HG03103 (cell line): Measurements from ENCODE around the gene CXorf38.
"Not testable (repeated sequence)": the region's sequence is repeated elsewhere in the genome, so short reads cannot be mapped to it uniquely, and the experiment has no call there.

Source experiments
- ATAC-seq: cut with Tn5 transposase; IDR thresholded peaks from one replicate; pipeline ENCODE4 v1.9.1; 2021; ENCODE audit warnings: low read depth; ENCODE audit not compliant: unreplicated experiment

CXorf38 gene

DNA sequence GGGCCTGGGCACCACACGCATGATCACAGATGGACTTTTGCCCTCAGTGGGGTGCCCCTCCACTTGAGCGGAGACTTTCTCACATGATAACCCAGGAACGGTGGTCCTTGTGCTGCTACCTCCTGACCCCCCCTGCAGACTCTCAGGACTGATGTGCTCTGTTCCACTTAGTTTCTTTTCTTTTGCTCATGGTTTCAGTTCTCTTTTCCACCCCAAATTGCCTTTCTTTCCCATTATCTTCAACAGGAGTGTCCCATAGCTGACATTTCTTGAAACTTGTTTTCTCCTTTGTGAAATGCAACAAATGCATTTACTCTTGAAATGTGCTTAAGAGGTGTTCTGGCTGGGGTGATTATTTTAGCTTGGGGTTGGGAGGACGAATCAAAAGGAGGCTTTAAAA is 15.2 kb downstream of the CXorf38 start:
- ATAC-seq, result no peak

DNA sequence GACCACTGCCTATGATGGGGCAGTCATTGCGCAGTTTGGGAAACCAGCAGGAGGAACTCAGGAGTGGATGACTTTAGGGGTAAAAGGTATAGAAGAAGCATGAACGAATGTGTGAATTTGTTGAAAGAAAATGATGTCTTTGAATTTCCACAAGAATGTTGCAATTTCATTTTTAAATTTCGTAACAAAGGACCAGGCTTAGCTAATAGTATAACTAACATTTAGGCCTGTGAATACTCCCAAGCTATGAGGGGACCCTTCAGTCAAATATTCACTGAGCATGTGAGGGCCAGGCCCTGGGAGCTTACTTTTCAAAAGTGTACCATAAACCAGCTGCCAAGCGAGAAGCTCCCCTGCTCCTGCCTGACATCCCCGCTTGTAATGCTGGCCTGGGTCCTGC is 18.9 kb downstream of the CXorf38 start:
- ATAC-seq, result no peak

- ATAC-seq, result no peak
These were observed 22.1 kb downstream of the CXorf38 start for GRCh38 chrX:40625294-40625693.

- ATAC-seq, result no peak
These were observed 23.7 kb downstream of the CXorf38 start for GRCh38 chrX:40623665-40624064.

GRCh38 chrX:40623139-40623536 is 24.2 kb downstream of the CXorf38 start, which contains the start of gene MPC1L:
TSS of gene MPC1L (plus strand) at chrX:40623428. CDS start at chrX:40623566, 138 bp downstream.
- ATAC-seq, result no peak

DNA sequence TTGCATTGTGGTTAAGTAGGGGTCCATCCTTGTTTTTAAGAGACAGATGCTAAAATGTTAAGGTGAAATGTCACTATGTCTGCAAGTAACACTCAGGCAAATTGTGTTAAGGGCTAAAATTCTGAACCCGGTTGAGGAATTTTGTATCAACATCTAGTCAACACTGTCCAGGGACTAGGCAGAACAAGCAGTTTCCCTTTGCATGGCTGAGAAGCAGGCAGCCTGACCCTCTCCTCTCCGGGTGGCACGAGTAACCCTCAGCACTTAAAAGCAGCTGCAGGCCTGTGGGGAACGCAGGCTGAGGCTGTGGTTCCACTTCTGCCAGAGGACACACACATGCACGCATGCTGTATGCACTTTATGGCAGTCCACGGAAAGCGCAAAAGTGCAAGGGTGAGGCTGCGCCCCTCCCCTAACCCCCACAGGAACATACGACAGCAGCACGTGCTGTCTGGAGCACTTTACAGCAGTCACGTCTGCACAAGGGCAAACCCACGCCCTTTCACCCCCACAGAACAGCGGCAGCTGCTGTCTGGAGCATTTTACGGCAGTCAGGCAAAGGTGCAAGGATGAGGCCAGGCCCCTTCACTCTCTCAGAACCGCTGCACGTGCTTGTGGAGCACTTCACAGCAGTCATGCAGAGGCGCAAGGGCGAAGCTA is 24.8 kb downstream of the CXorf38 start:
- no peak for ATAC-seq

- no peak for ATAC-seq
These were observed 29.8 kb downstream of the CXorf38 start for GRCh38 chrX:40617566-40617965.

DNA sequence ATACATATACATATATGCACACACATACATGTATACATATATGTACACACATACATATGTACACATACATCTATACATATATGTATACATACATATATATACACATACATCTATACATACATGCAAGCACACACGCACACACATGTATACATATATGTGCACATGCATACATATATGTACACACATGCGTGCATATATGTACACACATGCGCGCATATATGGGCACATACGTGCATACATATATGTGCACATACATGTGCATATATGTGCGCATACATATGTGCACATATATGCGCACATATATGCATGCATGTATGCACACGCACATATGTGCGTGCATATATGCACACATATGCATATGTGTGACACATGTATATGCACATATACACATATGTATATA is 31.4 kb downstream of the CXorf38 start:
- no peak for ATAC-seq

DNA sequence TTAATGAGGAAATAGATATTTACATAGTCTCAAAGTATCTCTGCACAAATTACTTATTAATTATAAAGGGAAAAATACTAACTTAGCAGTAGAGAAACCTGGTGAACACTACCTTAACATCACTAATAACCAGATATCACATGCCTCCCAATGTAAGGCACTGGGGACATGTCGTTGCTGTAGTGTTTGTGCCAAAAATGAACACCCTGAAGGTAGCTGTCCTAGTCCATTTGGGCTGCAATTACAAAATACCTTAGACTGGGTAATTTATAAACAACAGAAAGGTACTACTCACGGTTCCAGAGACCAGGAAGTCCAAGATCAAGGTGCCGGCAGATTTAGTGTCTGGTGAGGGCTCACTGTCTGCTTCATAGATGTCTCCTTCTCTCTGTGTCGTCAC is 34.9 kb downstream of the CXorf38 start:
- no peak for ATAC-seq

- ATAC-seq, result no peak
These were observed 40.0 kb downstream of the CXorf38 start for GRCh38 chrX:40607381-40607780.

DNA sequence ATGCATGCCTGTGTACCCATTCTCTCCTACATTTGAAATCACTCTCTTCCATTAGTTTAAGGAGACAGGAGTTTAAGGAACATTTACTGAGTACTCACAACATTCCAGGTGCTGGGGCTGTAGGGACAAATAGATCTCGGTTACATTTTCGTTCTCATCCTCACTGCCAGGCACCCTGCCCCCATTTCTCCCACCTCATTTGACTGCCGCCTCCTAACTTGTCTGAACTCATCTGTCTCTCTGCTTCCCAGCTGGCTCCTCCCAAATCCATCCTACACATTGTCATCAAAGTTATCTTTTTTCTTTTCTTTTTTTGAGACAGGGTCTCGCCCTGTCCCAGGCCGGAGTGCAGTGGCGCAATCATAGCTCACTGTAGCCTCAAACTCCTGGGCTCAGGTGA is 43.9 kb downstream of the CXorf38 start:
- ATAC-seq, result no peak

DNA sequence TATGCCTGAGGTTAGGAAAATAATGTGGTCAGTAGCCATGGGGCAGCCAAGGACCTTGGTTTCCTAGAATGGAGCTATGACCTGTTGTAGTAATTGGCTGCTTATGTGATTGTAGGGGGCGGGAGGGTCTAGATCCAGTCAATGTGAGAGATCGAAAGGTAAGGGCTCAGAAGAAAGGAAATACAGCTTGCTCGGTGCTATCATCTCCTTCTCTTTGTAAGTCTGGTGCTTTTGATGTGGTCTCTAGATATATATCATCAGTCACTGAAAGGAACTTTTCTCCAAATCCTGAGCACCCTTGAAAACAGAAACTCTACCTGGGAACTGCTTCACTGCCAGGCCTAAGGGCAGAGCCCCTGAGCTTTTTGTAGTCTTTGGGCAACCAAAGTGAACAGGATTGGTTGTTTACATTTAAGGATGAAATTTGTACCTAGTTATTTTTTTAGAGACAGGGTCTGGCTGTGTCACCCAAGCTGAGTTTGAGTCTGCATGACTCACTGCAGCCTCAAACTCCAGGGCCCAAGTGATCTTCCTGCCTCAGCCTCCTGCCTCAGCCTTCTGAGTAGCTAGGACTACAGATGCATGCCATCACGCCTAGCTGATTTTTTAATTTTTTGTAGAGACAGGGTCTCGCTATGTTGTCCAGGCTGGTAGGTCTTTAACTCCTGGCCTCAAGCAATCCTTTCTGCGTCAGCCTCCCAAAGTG is 57.6 kb downstream of the CXorf38 start:
- ATAC-seq, result not testable (repeated sequence)

DNA sequence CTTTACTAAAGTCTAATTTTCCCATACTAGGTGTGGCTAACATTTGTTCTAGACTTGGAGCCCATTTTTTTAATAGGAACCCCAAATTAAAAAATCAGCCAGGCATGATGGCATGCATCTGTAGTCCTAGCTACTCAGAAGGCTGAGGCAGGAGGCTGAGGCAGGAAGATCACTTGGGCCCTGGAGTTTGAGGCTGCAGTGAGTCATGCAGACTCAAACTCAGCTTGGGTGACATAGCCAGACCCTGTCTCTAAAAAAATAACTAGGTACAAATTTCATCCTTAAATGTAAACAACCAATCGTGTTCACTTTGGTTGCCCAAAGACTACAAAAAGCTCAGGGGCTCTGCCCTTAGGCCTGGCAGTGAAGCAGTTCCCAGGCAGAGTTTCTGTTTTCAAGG is 59.7 kb downstream of the CXorf38 start:
- not testable (repeated sequence) for ATAC-seq

DNA sequence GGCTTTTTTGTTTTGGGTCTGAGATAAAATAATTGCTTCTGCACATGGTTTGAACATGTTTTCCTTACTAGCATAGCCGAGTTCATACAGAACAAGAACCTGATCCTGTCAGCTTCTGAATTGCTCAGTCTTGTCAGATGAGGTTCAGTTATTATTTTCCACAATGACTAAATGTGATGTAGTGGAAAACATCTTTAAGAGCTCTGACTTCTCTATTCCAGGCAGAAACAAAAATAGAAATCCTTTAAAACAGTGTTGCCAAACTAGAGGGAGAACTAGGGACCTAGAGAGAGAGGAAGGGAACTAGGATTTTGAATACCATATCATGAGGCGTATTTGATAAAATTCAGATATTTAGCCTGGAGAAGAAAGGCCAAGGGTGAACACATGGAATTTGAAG is 64.5 kb downstream of the CXorf38 start:
- ATAC-seq, result no peak

DNA sequence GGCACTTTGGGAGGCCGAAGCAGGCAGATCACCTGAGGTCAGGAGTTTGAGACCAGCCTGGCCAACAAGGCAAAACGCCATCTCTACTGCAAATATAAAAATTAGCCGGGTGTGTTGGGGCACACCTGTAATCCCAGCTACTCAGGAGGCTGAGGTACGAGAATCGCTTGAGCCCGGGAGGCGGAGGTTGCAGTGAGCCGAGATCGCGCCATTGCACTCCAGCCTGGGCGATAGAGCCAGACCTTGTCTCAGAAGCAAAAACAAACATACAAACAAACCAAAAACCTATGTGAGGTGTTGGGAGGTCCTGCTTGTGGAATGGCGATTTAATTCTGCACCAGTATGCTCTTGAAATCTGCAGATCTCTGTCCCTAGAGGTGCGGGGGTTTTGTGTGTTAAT is 65.2 kb downstream of the CXorf38 start:
- not testable (repeated sequence) for ATAC-seq

DNA sequence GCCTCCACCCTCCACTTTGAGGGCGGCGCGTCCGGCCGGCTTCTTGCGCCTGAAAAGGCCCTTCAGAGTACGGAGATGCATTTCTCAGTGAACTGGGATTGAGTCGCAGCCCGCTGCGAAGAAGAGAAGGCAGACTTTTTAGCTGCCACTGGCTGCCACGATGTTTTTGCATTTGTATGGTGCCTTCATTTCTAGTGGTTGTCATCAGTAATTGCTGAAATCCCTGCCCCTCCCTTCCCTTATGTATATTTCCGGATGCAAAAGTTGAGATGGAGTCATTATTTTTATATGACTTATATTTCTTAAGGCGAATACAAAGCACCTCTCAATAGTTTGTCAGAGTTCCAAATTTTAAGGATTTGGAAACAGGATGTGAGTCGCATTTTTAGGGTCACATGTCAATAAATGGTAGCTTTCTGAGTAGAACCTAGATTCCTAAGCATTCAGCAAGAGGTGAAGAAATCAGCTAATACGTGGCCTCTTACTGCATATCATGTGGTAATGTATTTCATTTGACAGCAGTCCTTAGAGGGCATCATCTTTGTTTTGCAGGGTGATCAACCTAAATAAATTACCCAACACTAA is 65.9 kb downstream of the CXorf38 start:
- peak; percentile 14 for ATAC-seq

DNA sequence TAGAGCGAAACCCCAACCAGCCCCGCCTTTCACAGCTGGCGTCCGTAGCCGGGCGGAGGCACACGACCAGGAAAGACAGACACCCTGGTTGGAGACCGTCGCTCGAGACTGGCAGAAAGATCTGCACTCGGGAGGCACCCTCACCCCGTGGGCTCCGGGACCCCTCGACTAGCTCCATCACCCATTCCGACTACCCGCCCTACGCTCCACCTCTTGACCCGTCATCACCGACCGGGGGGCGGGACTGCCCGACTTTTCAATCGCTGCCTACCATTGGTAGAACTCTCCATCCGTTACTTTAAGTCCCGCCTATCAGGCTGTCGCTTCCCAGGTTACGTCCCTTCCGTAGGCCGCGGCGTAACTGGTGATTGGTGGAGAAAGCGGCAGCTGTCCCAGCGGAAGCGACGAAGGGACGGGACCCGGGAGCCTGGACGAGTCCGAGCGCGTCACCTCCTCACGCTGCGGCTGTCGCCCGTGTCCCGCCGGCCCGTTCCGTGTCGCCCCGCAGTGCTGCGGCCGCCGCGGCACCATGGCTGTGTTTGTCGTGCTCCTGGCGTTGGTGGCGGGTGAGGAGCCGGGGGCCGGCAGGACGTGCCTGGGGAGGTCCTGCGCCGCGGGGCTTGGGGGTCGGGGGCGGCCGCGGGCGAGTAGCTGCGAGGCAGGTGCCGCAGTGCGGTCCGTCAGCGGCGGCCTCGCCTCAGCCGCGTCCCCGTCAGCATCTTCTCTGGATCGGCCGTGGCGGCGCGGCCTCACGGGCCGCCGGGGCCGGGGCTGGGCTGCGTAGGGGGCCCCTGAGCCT is 66.6 kb downstream of the CXorf38 start, which contains the start of gene ATP6AP2:
TSS of gene ATP6AP2 (plus strand) at position 434 of the 799 bp plus-strand sequence. CDS start at position 530, 96 bp downstream.
- peak; percentile 95 for ATAC-seq

DNA sequence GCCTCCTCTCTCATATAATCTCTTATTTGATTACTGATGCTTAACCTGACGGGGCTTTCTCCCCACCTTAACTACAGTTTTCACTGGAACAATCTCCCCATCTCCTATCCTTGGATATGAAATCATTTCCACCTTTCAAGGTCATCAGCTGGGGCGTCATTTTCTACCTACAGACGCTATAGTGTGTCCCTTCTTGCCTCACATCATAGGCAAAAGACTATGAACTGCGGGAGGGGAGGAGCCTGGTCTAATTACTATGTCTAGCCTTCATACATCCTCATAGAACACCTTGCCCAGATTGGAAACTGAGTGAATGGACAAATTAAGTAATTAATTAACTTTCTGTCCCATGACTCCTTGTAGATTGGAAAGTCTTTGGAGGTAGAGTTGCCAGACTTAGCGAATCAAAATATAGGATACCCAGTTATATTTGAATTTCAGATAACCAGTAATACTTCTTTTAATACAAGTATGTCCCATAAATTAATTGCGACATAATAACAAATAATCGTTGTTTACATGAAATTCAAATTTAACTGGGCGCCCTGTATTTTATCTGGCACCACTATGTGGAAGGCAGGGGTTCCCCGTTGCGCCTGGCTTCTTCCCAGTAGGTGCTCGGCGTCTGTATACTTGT is 67.3 kb downstream of the CXorf38 start:
- ATAC-seq, result peak; percentile 36

GRCh38 chrX:40579141-40579540 is 68.2 kb downstream of the CXorf38 start:
- ATAC-seq, result no peak

DNA sequence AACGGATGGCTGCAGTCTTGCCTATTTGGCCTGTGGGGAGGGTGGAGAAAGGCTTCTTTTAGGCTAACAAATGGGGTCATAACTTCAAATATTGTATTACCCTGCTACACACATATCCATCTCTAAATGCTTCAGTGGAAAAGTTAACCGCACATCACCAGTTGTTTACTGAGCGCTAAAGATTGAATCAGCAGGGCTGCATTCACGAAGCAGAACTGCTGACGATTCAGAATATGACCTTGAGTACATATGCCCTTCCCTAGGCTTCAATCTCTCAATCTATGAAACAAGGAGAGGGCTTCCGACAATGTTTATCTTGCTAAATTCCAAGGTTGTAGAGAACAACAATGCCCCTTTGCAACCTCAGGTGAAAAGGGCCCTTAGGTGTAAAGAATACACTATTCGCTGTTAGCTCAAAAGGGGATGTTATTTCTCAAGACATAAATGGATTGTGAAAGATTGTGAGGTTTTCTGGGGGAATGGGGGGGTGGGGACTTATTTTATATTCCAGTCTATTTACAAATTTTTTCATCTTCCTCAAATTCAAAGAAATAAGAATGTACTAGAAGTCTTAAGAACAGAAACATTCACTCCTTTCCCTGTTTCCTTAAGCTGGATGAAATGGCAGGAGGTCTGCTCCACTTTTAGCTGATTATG is 69.2 kb downstream of the CXorf38 start:
- ATAC-seq, result no peak
